ENCODE data around the gene EIF4E. TPM values are rescaled to one million over a fixed set of nuclear protein-coding genes. Genes with fewer than 3 reads are reported as not detected.
"Not testable (repeated sequence)": the region's sequence is repeated elsewhere in the genome, so short reads cannot be mapped to it uniquely, and the experiment has no call there.

Gene EIF4E
- total RNA-seq, 1 experiment from 2014 or later: 194 TPM

GRCh38 chr4:98880884-98881283, 48.0 kb downstream of the EIF4E start:
- not testable (repeated sequence) for DNase-seq (ENCODE audit: low read depth)

GRCh38 chr4:98879515-98879914, 49.4 kb downstream of the EIF4E start:
- no peak for DNase-seq (ENCODE audit: low read depth)

GRCh38 chr4:98873059-98873458, 55.9 kb downstream of the EIF4E start:
- peak; percentile 6 for DNase-seq (ENCODE audit: low read depth)

- not testable (repeated sequence) for DNase-seq (ENCODE audit: low read depth)
These were observed 56.6 kb downstream of the EIF4E start for GRCh38 chr4:98872120-98872906.

- DNase-seq (ENCODE audit: low read depth): no peak
These were observed 61.3 kb downstream of the EIF4E start for GRCh38 chr4:98867648-98868047.

GRCh38 chr4:98865059-98865458, 63.9 kb downstream of the EIF4E start:
- DNase-seq (ENCODE audit: low read depth): no peak

GRCh38 chr4:98864560-98864959, 64.4 kb downstream of the EIF4E start:
- no peak for DNase-seq (ENCODE audit: low read depth)

GRCh38 chr4:98862371-98862770, 66.6 kb downstream of the EIF4E start:
- DNase-seq (ENCODE audit: low read depth): no peak

GRCh38 chr4:98861100-98861884, 67.6 kb downstream of the EIF4E start:
- DNase-seq (ENCODE audit: low read depth): no peak

- DNase-seq (ENCODE audit: low read depth): peak; percentile 57
These were observed 77.1 kb downstream of the EIF4E start for GRCh38 chr4:98851806-98852205.

- no peak for DNase-seq (ENCODE audit: low read depth)
These were observed 78.0 kb downstream of the EIF4E start for GRCh38 chr4:98850937-98851336.

- no peak for DNase-seq (ENCODE audit: low read depth)
These were observed 80.5 kb downstream of the EIF4E start for GRCh38 chr4:98848448-98848847.

- DNase-seq (ENCODE audit: low read depth): no peak
These were observed 83.0 kb downstream of the EIF4E start for GRCh38 chr4:98845960-98846359.

GRCh38 chr4:98842917-98843316, 86.0 kb downstream of the EIF4E start:
- not testable (repeated sequence) for DNase-seq (ENCODE audit: low read depth)

- peak; percentile 49 for DNase-seq (ENCODE audit: low read depth)
These were observed 89.8 kb downstream of the EIF4E start for GRCh38 chr4:98838977-98839618.

- no peak for DNase-seq (ENCODE audit: low read depth)
These were observed 90.4 kb downstream of the EIF4E start for GRCh38 chr4:98838531-98838930.

GRCh38 chr4:98833384-98833783, 95.5 kb downstream of the EIF4E start:
- no peak for DNase-seq (ENCODE audit: low read depth)

GRCh38 chr4:98831036-98831435, 97.9 kb downstream of the EIF4E start:
- not testable (repeated sequence) for DNase-seq (ENCODE audit: low read depth)

All from RPMI7951 (cell line).